ENCODE measurements around the gene MTMR12. TPM values are rescaled to one million over a fixed set of nuclear protein-coding genes. Genes with fewer than 3 reads are reported as not detected.

The MTMR12 gene
- total and polyA plus RNA-seq, 2 of the 8 experiments (the other 6 are each of a cell fraction or from before 2014, with no cell fraction given), result 19.1 to 59.3 TPM

GRCh38 chr5:32272746-32273145, 40.0 kb downstream of the MTMR12 start:
- Histone ChIP-seq H2AK5ac (ENCODE audit: low read depth, low read length) (no peak overlapping the region), H3K56ac (replicated peaks; ENCODE audit: insufficient read length, low read depth, low read length) (no peak overlapping the region), H4K5ac (ENCODE audit: insufficient read length, low read depth, low read length) (no peak overlapping the region), H3K79me1 (ENCODE audit: low read depth, low read length) (peaks cover 3% of the 10 kb centered on the region; the same call in 1 of the 2 replicates), H3K36me3 (ENCODE audit: control insufficient read depth in 2 of 4, insufficient read depth in 4 of 4, low read length in 3 of 4) (peaks cover 18 to 59% (median 38%) of the 10 kb centered on the region in 4 experiments), H3K27ac (ENCODE audit: low read depth, low read length) (no peak overlapping the region), H2BK15ac (ENCODE audit: low read length) (no peak overlapping the region), H3K79me2 (ENCODE audit: control insufficient read depth in 1 of 2, insufficient read depth in 2 of 2, low read length in 2 of 2) (peaks cover 0 to 20% of the 10 kb centered on the region in 2 experiments; a peak in 1 of 4 replicates), H3K9me3 (ENCODE audit: insufficient read depth in 2 of 2, low read depth in 1 of 2, low read length in 1 of 2) (no peaks in the 10 kb centered on the region), H2BK20ac (ENCODE audit: low read length) (no peak overlapping the region), H3K4ac (replicated peaks; ENCODE audit: insufficient read length, low read depth, low read length) (no peak overlapping the region), H3K9ac (replicated peaks in 1 of 4; ENCODE audit: extremely low read depth in 1 of 4, low read depth in 3 of 4, low read length in 3 of 4) (no peak overlapping the region), H2BK5ac (ENCODE audit: low read depth, low read length) (no peak overlapping the region; the same call in 1 of the 2 replicates), H3K4me1 (replicated peaks in 1 of 4; ENCODE audit: control insufficient read depth in 3 of 4, insufficient read depth in 4 of 4, low read length in 3 of 4) (peaks cover 9 to 22% (median 16%) of the 10 kb centered on the region in 4 experiments), H3K23ac (ENCODE audit: insufficient read length) (no peak overlapping the region), H4K91ac (replicated peaks; ENCODE audit: insufficient read length, low read length) (no peak overlapping the region), H3K4me2 (ENCODE audit: insufficient read depth in 1 of 2, low read depth in 2 of 2, low read length in 2 of 2) (no peak overlapping the region), H2AFZ (ENCODE audit: low read length) (no peak overlapping the region), H2BK120ac (replicated peaks; ENCODE audit: low read depth, low read length) (no peak overlapping the region), H3K23me2 (ENCODE audit: low read depth, low read length) (no peaks in the 10 kb centered on the region), H3K14ac (ENCODE audit: insufficient read length) (no peak overlapping the region), H3K27me3 (replicated peaks in 1 of 4; ENCODE audit: control insufficient read depth in 3 of 4, extremely low read depth in 1 of 4, insufficient read depth in 3 of 4, low read length in 3 of 4) (no peaks in the 10 kb centered on the region), H4K8ac (ENCODE audit: extremely low read depth, insufficient read depth, low read length) (no peak overlapping the region), H2BK12ac (ENCODE audit: low read depth, low read length) (no peak overlapping the region), H4K20me1 (replicated peaks in 1 of 2; ENCODE audit: control insufficient read depth in 1 of 2, insufficient read depth in 2 of 2, low read length in 2 of 2) (no peaks in the 10 kb centered on the region), H3K4me3 (ENCODE audit: extremely low read depth in 1 of 4, insufficient read depth in 2 of 4, low read depth in 3 of 4, low read length in 4 of 4) (no peak overlapping the region), H3K18ac (ENCODE audit: extremely low read depth, low read length) (no peak overlapping the region)
- TF ChIP-seq CHD2 (IDR thresholded peaks at IDR 0.05; ENCODE audit: low read length) (no peak), SP1 (IDR thresholded peaks at IDR 0.05; ENCODE audit: low read depth, low read length) (no peak), BACH1 (IDR thresholded peaks at IDR 0.05; ENCODE audit: low read length) (no peak), JUND (IDR thresholded peaks at IDR 0.05; ENCODE audit: low read length) (no peak), YY1 (IDR thresholded peaks at IDR 0.05; ENCODE audit: low read depth, low read length) (no peak), NRF1 (IDR thresholded peaks at IDR 0.05; ENCODE audit: low read depth, low read length) (no peak), CBX5 (IDR thresholded peaks at IDR 0.05; ENCODE audit: low read depth, low read length) (no peak), E2F6 (IDR thresholded peaks at IDR 0.05) (no peak), NANOG (IDR thresholded peaks at IDR 0.05; ENCODE audit: insufficient read depth, low read depth, low read length, poor library complexity, severe bottlenecking) (no peak), CREB1 (IDR thresholded peaks at IDR 0.05) (no peak), POLR2AphosphoS5 (IDR thresholded peaks at IDR 0.05; ENCODE audit: low read depth, low read length) (no peak)
- CTCF ChIA-PET (ENCODE audit: partially characterized antibody), result interaction anchor here (0.8 to 4.2 kb wide), 6 partner anchors 16 to 57 kb away, joined by 3 to 16 read pairs (median 4); no protein-coding TSS in a partner anchor
- FAIRE-seq (no peak), DNase-seq (ENCODE audit: low read depth in 1 of 2, low spot score in 2 of 2) (no peak)
- 95% methylated on average over 2 of the region's 2 CpGs; no CpG with 5 or more reads in 1 of the 2 experiments for WGBS, 2 experiments (ENCODE audit: extremely low coverage in 1 of 2, insufficient coverage in 1 of 2, insufficient read length in 1 of 2, insufficient replicate concordance in 2 of 2, low coverage in 1 of 2, low lambda C conversion rate in 2 of 2, missing lambda C conversion rate in 1 of 2)
- POLR2A ChIA-PET (ENCODE audit: partially characterized antibody), result interaction anchor here (1.8 kb wide), 1 partner anchor 10 kb away, joined by 8 read pairs; no protein-coding TSS in a partner anchor

All from H1 (cell line).